HG03280 (cell line): ENCODE results near the gene S100A9.
"Not testable (repeated sequence)": the region's sequence is repeated elsewhere in the genome, so short reads cannot be mapped to it uniquely, and the experiment has no call there.

ENCODE experiments used
- ATAC-seq: cut with Tn5 transposase; IDR thresholded peaks from one replicate; pipeline ENCODE4 v1.9.1; 2021; ENCODE audit warnings: mild to moderate bottlenecking, moderate library complexity; ENCODE audit not compliant: unreplicated experiment

Gene S100A9

DNA sequence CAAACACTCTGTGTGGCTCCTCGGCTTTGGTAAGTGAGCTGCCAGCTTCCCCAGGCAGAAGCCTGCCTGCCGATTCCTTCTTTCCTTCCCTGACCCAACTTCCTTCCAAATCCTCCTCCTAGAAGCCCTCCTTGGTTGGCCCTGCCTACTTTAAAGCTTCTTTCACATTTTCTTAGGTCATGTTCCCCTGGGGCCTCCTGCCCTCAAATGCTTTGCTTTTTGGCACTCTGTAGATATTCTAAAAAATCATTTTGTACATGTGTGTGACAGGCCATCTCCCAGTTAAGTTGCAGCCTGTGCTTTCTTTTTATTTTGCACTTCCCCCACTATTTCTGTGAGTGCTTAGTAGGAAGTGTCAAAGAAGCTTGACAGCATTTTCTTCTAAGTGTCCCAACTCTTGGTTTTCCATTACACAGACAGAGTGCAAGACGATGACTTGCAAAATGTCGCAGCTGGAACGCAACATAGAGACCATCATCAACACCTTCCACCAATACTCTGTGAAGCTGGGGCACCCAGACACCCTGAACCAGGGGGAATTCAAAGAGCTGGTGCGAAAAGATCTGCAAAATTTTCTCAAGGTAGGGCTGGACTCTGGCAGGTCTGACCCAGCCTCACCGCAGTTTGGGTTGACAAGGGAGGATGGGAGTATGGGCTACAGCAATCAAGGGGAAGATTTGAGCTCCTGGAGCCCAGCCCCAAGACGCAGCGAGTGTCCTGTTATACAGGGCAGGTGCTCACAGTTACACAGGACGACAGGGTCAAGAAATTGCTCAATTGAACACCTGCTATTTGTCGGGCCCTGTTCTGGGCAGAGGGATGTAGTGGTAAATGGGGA lies at the start of gene S100A9:
Gene S100A9, plus strand, starts transcription at position 2 of the 838 bp plus-strand sequence. Its CDS starts 430 bp downstream, at position 432.
- ATAC-seq = no peak

GRCh38 chr1:153308540-153308939 lies 49.1 kb upstream of the S100A9 start:
- no peak for ATAC-seq

- ATAC-seq = no peak
These were observed 48.2 kb upstream of the S100A9 start for GRCh38 chr1:153309441-153309840.

- ATAC-seq = no peak
These were observed 47.1 kb upstream of the S100A9 start for GRCh38 chr1:153310526-153310925.

GRCh38 chr1:153312570-153313186 lies 45.0 kb upstream of the S100A9 start, which contains the start of gene PGLYRP3:
TSS of gene PGLYRP3 (minus strand) at chr1:153312952. CDS start at chr1:153310665, 2,287 bp downstream.
- ATAC-seq = no peak

GRCh38 chr1:153313288-153313687 lies 44.4 kb upstream of the S100A9 start:
- ATAC-seq = no peak

DNA sequence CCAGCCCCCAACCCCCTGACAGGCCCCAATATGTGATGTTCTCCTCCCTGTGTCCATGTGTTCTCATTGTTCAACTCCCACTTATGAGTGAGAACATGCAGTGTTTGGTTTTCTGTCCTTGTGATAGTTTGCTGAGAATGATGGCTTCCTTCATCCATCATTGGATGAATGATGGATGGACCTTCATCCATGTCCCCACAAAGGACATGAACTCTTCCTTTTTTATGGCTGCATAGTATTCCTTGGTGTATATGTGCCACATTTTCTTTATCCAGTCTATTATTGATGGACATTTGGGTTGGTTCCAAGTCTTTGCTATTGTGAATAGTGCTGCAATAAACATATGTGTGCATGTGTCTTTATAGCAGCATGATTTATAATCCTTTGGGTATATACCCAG lies 43.3 kb upstream of the S100A9 start:
- ATAC-seq = not testable (repeated sequence)

DNA sequence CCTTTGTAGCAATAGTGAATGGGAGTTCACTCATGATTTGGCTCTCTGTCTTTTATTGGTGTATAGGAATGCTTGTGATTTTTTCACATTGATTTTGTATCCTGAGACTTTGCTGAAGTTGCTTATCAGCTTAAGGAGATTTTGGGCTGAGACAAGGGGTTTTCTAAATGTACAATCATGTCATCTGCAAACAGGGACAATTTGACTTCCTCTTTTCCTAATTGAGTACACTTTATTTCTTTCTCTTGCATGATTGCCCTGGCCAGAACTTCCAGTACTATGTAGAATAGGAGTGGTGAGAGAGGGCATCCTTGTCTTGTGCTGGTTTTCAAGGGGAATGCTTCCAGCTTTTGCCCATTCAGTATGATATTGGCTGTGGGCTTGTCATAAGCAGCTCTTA lies 41.6 kb upstream of the S100A9 start:
- ATAC-seq = not testable (repeated sequence)

- not testable (repeated sequence) for ATAC-seq
These were observed 39.5 kb upstream of the S100A9 start for GRCh38 chr1:153318145-153318544.

GRCh38 chr1:153322568-153322967 lies 35.1 kb upstream of the S100A9 start:
- ATAC-seq = no peak

DNA sequence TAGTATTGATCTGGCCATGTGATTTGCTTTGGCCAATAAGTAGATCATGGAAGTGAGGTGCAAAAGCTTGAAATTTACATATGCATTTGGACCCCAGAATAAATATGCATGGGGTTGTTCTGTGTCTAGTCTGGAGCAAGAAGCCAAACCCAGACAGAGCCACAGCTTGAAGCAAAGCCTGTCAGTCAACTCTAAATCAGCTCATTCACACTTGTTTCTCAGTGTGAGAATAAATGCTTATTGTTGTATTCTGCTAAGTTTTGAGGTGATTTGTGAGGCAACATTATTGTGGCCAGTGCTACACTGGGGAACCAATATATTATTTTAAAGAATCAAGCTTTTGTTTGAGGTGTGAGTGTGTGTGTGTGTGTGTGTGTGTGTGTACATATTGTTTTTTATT lies 32.7 kb upstream of the S100A9 start:
- no peak for ATAC-seq

GRCh38 chr1:153333902-153334301 lies 23.8 kb upstream of the S100A9 start:
- no peak for ATAC-seq

- ATAC-seq = no peak
These were observed 21.0 kb upstream of the S100A9 start for GRCh38 chr1:153336650-153337049.

DNA sequence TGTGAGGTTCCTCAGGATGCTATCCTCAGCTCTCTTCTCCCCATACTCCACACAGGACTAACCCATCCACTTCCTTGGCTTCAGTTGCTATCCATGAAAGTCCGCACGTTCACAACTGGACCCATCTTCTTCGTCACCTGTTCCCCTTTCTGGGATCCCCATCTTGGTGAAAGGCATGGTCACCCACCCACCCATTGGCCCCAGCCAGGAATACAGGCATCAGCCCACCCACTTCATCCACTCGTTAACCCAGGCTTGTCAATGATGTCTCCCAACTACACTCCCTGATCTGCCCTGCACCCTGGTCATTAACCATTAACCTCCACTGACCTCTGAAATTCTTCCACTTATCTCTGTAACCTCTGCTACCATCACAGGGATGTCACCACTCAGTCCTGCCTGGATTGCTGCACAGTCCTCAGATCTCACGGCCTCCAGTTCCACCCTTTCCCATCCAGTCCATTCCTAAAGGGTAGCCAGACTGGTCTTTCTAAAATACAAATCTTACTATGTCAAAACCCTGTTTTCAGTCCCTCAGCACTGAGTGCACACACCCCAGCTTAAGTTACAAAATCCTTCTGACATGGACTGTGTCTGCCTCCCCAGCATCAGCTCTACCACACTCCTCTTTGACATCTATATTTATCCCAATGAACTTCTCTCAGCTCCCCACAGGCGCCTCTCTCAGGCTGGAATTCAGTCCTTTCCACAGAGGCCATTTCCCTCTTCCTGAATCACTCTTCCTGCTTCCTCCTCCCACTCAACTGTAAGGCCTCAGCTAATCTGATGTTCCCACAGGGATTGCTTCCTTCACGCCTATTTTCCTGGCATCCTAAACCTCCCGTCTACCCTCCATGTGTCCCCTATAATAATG lies 19.4 kb upstream of the S100A9 start:
- no peak for ATAC-seq

DNA sequence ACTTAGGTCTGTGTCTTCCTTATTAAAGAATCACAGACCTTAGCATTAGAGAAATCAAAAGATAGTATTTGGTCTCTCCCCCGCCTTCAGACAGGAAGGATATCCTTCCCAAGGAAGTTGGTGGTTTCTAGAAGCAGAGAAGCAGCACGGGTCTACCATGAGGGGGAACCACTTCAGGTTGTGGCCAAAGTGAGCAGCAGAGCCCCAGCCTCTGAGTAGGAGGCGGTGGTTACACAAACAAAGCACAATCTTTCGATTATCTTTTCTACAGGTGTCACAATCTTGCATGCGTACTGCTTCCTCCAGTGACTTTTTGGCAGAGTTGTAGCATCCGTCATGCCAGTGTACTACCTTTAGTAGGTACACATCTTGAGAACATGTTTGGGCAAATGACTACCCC lies 17.9 kb upstream of the S100A9 start:
- no peak for ATAC-seq

GRCh38 chr1:153340356-153340755 lies 17.3 kb upstream of the S100A9 start:
- ATAC-seq = no peak

DNA sequence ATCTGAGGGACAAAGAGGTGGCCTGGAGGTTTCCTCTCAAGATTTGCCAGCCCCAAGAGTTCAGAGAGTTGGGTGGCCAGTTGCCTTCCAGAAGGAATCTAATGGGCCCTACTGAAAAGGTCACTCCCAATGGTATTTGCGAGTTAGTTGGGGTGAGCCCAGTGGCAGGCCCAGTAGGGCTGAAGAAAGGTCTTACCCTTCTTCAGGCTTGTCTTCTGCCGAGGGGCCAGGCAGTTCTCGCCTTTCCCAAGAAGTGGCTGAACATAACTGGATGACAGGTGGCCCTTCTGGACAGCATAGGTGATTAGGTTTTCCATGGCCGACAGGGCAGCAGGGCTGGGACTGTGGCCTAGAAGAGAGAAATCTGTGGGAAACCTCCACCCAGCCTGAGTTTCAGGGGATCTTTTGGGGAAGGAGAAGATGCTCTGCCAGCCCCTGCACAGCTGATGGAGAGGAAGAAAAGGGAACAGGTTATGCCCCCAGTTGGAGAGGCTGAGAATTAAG lies 16.2 kb upstream of the S100A9 start:
- ATAC-seq = no peak

GRCh38 chr1:153342178-153342577 lies 15.5 kb upstream of the S100A9 start:
- ATAC-seq = no peak

GRCh38 chr1:153343040-153343681 lies 14.5 kb upstream of the S100A9 start:
- no peak for ATAC-seq
